GM19467 (cell line): Measurements from ENCODE around the gene LRRC45.

Experiments
- ATAC-seq: cut with Tn5 transposase; IDR thresholded peaks from one replicate; pipeline ENCODE4 v1.9.1; 2021; ENCODE audit warnings: mild to moderate bottlenecking, moderate library complexity; ENCODE audit not compliant: unreplicated experiment

Gene LRRC45

GRCh38 chr17:82061047-82061925 is 38.2 kb downstream of the LRRC45 start:
- ATAC-seq, result no peak

- ATAC-seq, result no peak
These were observed 39.2 kb downstream of the LRRC45 start for GRCh38 chr17:82062076-82062983.

- ATAC-seq, result no peak
These were observed 39.9 kb downstream of the LRRC45 start for GRCh38 chr17:82062984-82063368.

GRCh38 chr17:82063424-82064415 is 40.6 kb downstream of the LRRC45 start:
- no peak for ATAC-seq

- no peak for ATAC-seq
These were observed 41.5 kb downstream of the LRRC45 start for GRCh38 chr17:82064433-82065192.

GRCh38 chr17:82065193-82065637 is 42.1 kb downstream of the LRRC45 start:
- ATAC-seq, result peak; percentile 17

- peak; percentile 51 for ATAC-seq
These were observed 42.7 kb downstream of the LRRC45 start, which contains the start of gene DUS1L for GRCh38 chr17:82065638-82066303. Gene DUS1L (minus strand): TSS chr17:82065804. CDS start chr17:82065059, 745 bp downstream.

- ATAC-seq, result no peak
These were observed 47.5 kb downstream of the LRRC45 start for GRCh38 chr17:82070611-82071010.

- no peak for ATAC-seq
These were observed 49.7 kb downstream of the LRRC45 start for GRCh38 chr17:82072827-82073226.

GRCh38 chr17:82073446-82073845 is 50.3 kb downstream of the LRRC45 start:
- ATAC-seq, result no peak

GRCh38 chr17:82076018-82076784 is 53.1 kb downstream of the LRRC45 start:
- ATAC-seq, result no peak

GRCh38 chr17:82076785-82077591 is 53.9 kb downstream of the LRRC45 start:
- no peak for ATAC-seq

- ATAC-seq, result no peak
These were observed 54.7 kb downstream of the LRRC45 start for GRCh38 chr17:82077617-82078358.

GRCh38 chr17:82078433-82078832 is 55.3 kb downstream of the LRRC45 start:
- ATAC-seq, result no peak

- ATAC-seq, result no peak
These were observed 56.0 kb downstream of the LRRC45 start for GRCh38 chr17:82079001-82079677.
